K562 (cell line): ENCODE results near the gene CD34. TPM values are rescaled to one million over a fixed set of nuclear protein-coding genes. Genes with fewer than 3 reads are reported as not detected.

Source experiments
- ATAC-seq: fragments of 200-7000 bp; cut with Tn5 transposase; 3 replicates; pipeline ENCODE4 v1.9.1; 2020; ENCODE audit warnings: moderate library complexity
- BruUV-seq: library from RNA; stranded (reverse); fragments of 400-500 nt; replicated peaks from 2 replicates; lab custom pipeline; 2021; lab: Mats Ljungman, UMichigan
- CTCF ChIA-PET: fragments of 300-600 bp; formaldehyde crosslinking; extraction: SDS; loops from one replicate; lab custom pipeline; 2021; ENCODE audit warnings: low intra/inter-chr PET ratio; lab: Yijun Ruan, JAX
- POLR2A ChIA-PET: fragments of 300-600, 350-650 bp; sonication (Branson Sonifier 250); formaldehyde crosslinking; extraction: SDS; loops from one replicate; lab custom pipeline; 2021; ENCODE audit warnings: antibody characterized with exemption, inconsistent platforms; lab: Yijun Ruan, JAX
- DNase-seq, 4 experiments: peaks; one replicate each; pipeline versions ENCODE4 v3.0.0 to v3.0.0-alpha.2; 2011 to 2018; ENCODE audit warnings: low spot score in 3 of 4, mixed read lengths in 3 of 4; ENCODE audit errors: extremely low read depth in 1 of 4
- FAIRE-seq: peaks from 2 replicates; lab custom pipeline; 2011; peaks lifted over from hg19 to GRCh38; lab: Jason Lieb, UNC
- H2AFZ ChIP-seq: 2 replicates; pipeline ENCODE4 v1.6.0; 2011; ENCODE audit warnings: low read depth, low read length, control low read depth, inconsistent platforms
- H3K27ac ChIP-seq: fragments of 200-600 bp; 3 replicates; pipeline ENCODE4 v1.8.0; 2011; ENCODE audit warnings: low read depth, mild to moderate bottlenecking, control low read depth, inconsistent platforms, low read length, moderate library complexity, mixed read lengths; ENCODE audit errors: extremely low read depth
- H3K27me3 ChIP-seq, 2 experiments: fragments of 300-600 bp in 1 of 2; 2 replicates in 1 of 2; 3 replicates in 1 of 2; pipeline versions ENCODE4 v1.6.0 to v1.8.0; 2011; ENCODE audit warnings: inconsistent platforms in 2 of 2, low read length in 2 of 2, mild to moderate bottlenecking in 1 of 2, mixed read lengths in 1 of 2, moderate library complexity in 1 of 2; ENCODE audit not compliant: control insufficient read depth in 2 of 2, insufficient read depth in 2 of 2
- H3K36me3 ChIP-seq: fragments of 300-600 bp; 3 replicates; pipeline ENCODE4 v1.8.0; 2011; ENCODE audit warnings: mild to moderate bottlenecking, low read length, inconsistent platforms; ENCODE audit not compliant: control insufficient read depth, insufficient read depth
- H3K4me1 ChIP-seq, 2 experiments: fragments of 200-600 bp in 1 of 2; replicated peaks in 1 of 2; 2 replicates in 1 of 2; 3 replicates in 1 of 2; pipeline versions ENCODE4 v1.5.1 to v1.8.0; 2011; ENCODE audit warnings: inconsistent platforms in 2 of 2, low read length in 2 of 2, mild to moderate bottlenecking in 1 of 2, mixed read lengths in 1 of 2, moderate library complexity in 1 of 2; ENCODE audit not compliant: control insufficient read depth in 2 of 2, insufficient read depth in 2 of 2
- H3K4me2 ChIP-seq: 2 replicates; pipeline ENCODE4 v1.6.1; 2011; ENCODE audit warnings: low read length, control low read depth, inconsistent platforms, mixed read lengths; ENCODE audit not compliant: insufficient read depth
- H3K4me3 ChIP-seq: fragments of 200-600 bp; sonication (generic), shearing (Covaris generic); 2 replicates; pipeline ENCODE4 v1.5.1; 2016; ENCODE audit warnings: control low read depth, inconsistent platforms
- H3K79me2 ChIP-seq: fragments of 200-600 bp; 3 replicates; pipeline ENCODE4 v1.8.0; 2011; ENCODE audit warnings: low read length, inconsistent platforms; ENCODE audit not compliant: control insufficient read depth, insufficient read depth
- H3K9ac ChIP-seq, 2 experiments: 2 replicates each; pipeline versions ENCODE4 v1.6.0 to v1.6.1; 2011; ENCODE audit warnings: low read depth in 2 of 2, low read length in 2 of 2, control low read depth in 1 of 2, inconsistent platforms in 1 of 2, mild to moderate bottlenecking in 1 of 2, mixed read lengths in 1 of 2; ENCODE audit not compliant: insufficient read depth in 1 of 2
- H3K9me1 ChIP-seq: one replicate; pipeline ENCODE4 v1.6.0; 2011; ENCODE audit warnings: inconsistent platforms, mild to moderate bottlenecking, low read length, moderate library complexity; ENCODE audit not compliant: control insufficient read depth, insufficient read depth
- H3K9me3 ChIP-seq: replicated peaks from 2 replicates; pipeline ENCODE4 v1.5.1; 2011; ENCODE audit warnings: low read depth, low read length, inconsistent platforms; ENCODE audit not compliant: control insufficient read depth, insufficient read depth
- H4K20me1 ChIP-seq: replicated peaks from 2 replicates; pipeline ENCODE4 v1.6.1; 2011; ENCODE audit warnings: low read length, inconsistent platforms, mixed read lengths; ENCODE audit not compliant: control insufficient read depth, insufficient read depth
- CAMTA2 ChIP-seq: fragments of 250-450 bp; sonication (Bioruptor Pico); conservative IDR thresholded peaks from 2 replicates; pipeline ENCODE4 v1.5.1; 2022
- SIN3A ChIP-seq, 2 experiments: fragments of 150-350 bp in 1 of 2; IDR thresholded peaks; 2 replicates each; pipeline ENCODE4 v1.6.1; 2011 to 2016; ENCODE audit warnings: borderline replicate concordance in 2 of 2, low read depth in 2 of 2, low read length in 2 of 2, mild to moderate bottlenecking in 2 of 2, moderate library complexity in 2 of 2; ENCODE audit not compliant: control insufficient read depth in 1 of 2
- ZBTB1 ChIP-seq: sonication (generic); formaldehyde crosslinking; IDR thresholded peaks from 2 replicates; pipeline ENCODE4 v1.8.1; 2023; ENCODE audit warnings: missing genetic modification reagents, low read depth, mild to moderate bottlenecking, borderline replicate concordance
- WGBS: fragments of 100-300 bp; shearing (Covaris generic); methylation state at CpG from one replicate; pipeline ENCODE4 v1.1.6; 2016; ENCODE audit warnings: low coverage, mixed read lengths; ENCODE audit not compliant: insufficient coverage; ENCODE audit errors: missing lambda C conversion rate; 5-methylcytosine and 5-hydroxymethylcytosine counted together
- in situ Hi-C: fragments of 300-500 bp; cut with MboI; formaldehyde crosslinking; loops from 4 replicates; pipeline ENCODE4 v1.15.0; 2018; ENCODE audit warnings: inconsistent platforms, mixed read lengths
- intact Hi-C: fragments of 100-400 bp; cut with micrococcal nuclease; formaldehyde crosslinking; loops from 2 replicates; pipeline ENCODE4 v1.14.2; 2022
- polyA plus RNA-seq, 8 experiments: library from polyadenylated mRNA; depleted of rRNA in 4 of 8; stranded (reverse) in 5 of 8; unstranded in 3 of 8; fragments of >200 nt; fragmentation: Nextera tagmentation in 2 of 8; fragmentation: Illumina TruSeq in 1 of 8; extraction: Ambion mirVana in 2 of 8; extraction: Trizol in 1 of 8; gene quantifications; 2 replicates each; pipeline versions ENCODE4 v1.2.1 to v1.2.3, GENCODE V29; 2011 to 2014; ENCODE audit warnings: inconsistent platforms in 1 of 8, missing spikeins in 1 of 8
- total RNA-seq, 7 experiments: library from RNA; depleted of rRNA in 6 of 7; stranded (reverse); fragments of >200 nt in 6 of 7; fragmentation: Illumina TruSeq in 2 of 7; extraction: Trizol in 2 of 7; gene quantifications; 2 replicates each; pipeline versions ENCODE4 v1.2.1 to v1.2.3, GENCODE V29; 2011 to 2021; ENCODE audit warnings: low replicate concordance in 1 of 7
- TF ChIP-seq, protein P1 (sequence below): fragments of 450-650 bp; IDR thresholded peaks from 2 replicates; pipeline ENCODE4 v1.6.1; 2016; ENCODE audit warnings: missing biosample characterization, missing genetic modification characterization
- TF ChIP-seq, protein P2 (sequence below): fragments of 200-800 bp; sonication (Bioruptor generic); IDR thresholded peaks from 2 replicates; pipeline ENCODE4 v1.6.1; 2017; ENCODE audit warnings: missing genetic modification characterization, missing compliant biosample characterization

Gene CD34
- total and polyA plus RNA-seq, 9 of the 15 experiments (the other 6 are each of a cell fraction or from before 2014, with no cell fraction given) = not detected

DNA sequence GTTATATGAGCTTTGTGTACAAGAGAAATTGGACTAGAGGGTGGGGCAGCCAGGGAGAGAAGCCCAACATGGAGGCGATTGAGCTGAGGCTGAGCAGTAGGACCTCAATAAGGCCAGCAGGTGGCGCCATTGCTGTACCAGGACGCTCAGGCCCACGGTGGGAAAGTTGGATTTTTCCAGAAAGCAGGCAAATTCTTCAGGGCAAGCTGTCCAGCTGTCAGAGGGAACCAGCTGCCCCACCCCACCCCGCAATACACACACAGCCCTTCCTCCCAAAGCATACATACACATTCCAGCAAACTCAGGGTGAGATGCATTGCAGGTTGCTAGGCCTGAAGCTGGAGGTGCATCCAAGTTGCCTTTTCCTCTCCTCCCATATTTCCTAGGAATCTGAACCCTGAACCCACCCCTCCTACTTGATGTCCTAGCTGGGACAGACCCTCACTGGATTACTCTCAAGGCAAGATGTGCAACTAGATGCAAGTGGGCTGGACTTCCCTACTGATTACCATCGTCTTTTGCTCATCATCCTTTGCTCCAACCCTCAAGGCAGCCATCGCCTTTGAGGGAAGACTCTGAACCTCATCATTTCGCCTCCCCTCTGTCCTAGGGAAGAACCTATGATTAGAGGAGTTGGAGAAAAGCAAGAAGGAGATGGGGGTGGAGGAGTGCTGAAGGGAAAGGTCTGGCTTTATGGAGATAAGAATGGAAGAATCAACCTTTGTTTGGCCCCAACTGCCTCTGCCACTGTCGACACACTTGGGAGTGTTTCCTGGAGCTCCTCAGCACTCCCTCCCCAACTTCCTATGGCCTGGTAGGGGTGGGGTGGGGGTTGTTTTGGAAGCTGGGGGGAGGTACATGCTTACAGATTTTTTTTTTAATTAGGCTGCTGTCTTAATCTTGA is 25.5 kb downstream of the CD34 start (continued):
- TF ChIP-seq, protein P1, sequence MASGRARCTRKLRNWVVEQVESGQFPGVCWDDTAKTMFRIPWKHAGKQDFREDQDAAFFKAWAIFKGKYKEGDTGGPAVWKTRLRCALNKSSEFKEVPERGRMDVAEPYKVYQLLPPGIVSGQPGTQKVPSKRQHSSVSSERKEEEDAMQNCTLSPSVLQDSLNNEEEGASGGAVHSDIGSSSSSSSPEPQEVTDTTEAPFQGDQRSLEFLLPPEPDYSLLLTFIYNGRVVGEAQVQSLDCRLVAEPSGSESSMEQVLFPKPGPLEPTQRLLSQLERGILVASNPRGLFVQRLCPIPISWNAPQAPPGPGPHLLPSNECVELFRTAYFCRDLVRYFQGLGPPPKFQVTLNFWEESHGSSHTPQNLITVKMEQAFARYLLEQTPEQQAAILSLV = no peak

DNA sequence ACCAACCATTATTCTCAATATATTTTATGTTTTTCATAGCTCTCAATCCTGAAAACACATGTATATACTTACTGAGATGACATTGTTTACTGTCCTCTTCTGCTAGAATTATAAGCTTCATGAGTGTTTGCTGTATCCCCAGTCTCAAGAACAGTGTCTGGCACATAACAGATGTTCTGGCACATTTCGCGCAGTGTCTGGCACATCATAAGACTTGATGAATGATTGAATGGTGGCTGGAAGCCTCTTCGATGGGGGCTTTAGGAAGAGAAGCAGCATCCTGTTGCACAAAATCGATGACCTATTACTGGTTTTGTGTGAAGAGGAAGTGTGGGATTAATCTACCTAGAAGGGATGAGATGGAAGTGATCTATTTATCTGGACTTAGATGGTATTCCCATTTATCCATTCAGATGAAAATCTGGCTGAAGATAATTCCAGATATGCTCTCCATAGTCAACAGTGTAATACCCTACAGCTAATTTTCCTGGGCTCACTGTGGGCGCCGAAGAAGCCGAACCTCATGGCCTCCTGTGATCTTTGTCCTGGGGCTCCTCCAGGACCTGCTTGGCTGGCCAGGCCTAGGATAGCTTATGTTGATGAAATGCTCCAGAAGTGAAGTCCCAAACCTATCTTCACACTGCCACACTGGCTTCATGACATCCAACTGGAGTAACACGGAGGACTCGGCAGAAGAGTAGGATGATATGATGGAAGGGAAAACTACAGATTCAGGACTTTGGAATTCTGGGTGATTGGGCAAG is 26.5 kb downstream of the CD34 start:
- in situ Hi-C loops (no loop called here), intact Hi-C loops (loop anchor here (1.0 to 2.0 kb wide), 3 partner anchors 39 to 112 kb away; no protein-coding TSS in a partner anchor)
- POLR2A ChIA-PET = interaction anchor here (0.6 to 1.9 kb wide), 11 partner anchors 8 to 875 kb away, joined by 3 to 7 read pairs (median 4); no protein-coding TSS in a partner anchor
- Histone ChIP-seq H2AFZ (peak overlapping the region; percentile 76), H3K36me3 (no peaks in the 10 kb centered on the region), H3K79me2 (no peaks in the 10 kb centered on the region), H3K9ac (no peak overlapping the region), H4K20me1 (no peaks in the 10 kb centered on the region), H3K9me1 (no peaks in the 10 kb centered on the region), H3K27me3 (no peaks in the 10 kb centered on the region), H3K27ac (no peak overlapping the region), H3K4me2 (no peak overlapping the region; the same call in 1 of the 2 replicates), H3K4me3 (no peak overlapping the region), H3K4me1 (peaks cover 21 to 32% of the 10 kb centered on the region in 2 experiments; a peak in 4 of 5 replicates), H3K9me3 (no peaks in the 10 kb centered on the region)
- FAIRE-seq (peak; percentile 11), ATAC-seq (no peak), DNase-seq (no peak)
- TF ChIP-seq SIN3A (IDR thresholded peaks at IDR 0.05; ENCODE audit: borderline replicate concordance in 2 of 2, control insufficient read depth in 1 of 2, low read depth in 2 of 2, low read length in 2 of 2) (0 out of 4 replicates have a peak, but pooled peaks of 1 of the 2 experiments have one; percentile 2), CAMTA2 (CRISPR knock-in tag) (no peak), ZBTB1 (no peak)
- TF ChIP-seq, protein P2, sequence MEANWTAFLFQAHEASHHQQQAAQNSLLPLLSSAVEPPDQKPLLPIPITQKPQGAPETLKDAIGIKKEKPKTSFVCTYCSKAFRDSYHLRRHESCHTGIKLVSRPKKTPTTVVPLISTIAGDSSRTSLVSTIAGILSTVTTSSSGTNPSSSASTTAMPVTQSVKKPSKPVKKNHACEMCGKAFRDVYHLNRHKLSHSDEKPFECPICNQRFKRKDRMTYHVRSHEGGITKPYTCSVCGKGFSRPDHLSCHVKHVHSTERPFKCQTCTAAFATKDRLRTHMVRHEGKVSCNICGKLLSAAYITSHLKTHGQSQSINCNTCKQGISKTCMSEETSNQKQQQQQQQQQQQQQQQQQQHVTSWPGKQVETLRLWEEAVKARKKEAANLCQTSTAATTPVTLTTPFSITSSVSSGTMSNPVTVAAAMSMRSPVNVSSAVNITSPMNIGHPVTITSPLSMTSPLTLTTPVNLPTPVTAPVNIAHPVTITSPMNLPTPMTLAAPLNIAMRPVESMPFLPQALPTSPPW (CRISPR knock-in tag) = no peak
- CTCF ChIA-PET = interaction anchor here (1.0 to 3.5 kb wide), 3 partner anchors 79 to 161 kb away, joined by 3 to 42 read pairs (median 16); no protein-coding TSS in a partner anchor
- 53% methylated on average over 9 of the region's 9 CpGs for whole genome bisulfite sequencing
- BruUV-seq = no TSS peak
